Neutrophil (primary cell): ENCODE data around the gene RAB34.

ENCODE experiments used
- H3K27ac ChIP-seq: fragments of 200-600 bp; sonication (generic); 2 replicates; pipeline ENCODE4 v1.5.1; 2016; ENCODE audit warnings: mild to moderate bottlenecking, moderate library complexity
- H3K27me3 ChIP-seq: fragments of 200-600 bp; sonication (generic); 2 replicates; pipeline ENCODE4 v1.6.0; 2016; ENCODE audit warnings: mild to moderate bottlenecking
- H3K36me3 ChIP-seq: fragments of 200-600 bp; sonication (generic); 2 replicates; pipeline ENCODE4 v1.5.1; 2017
- H3K4me1 ChIP-seq, 2 experiments: fragments of 200-600 bp in 1 of 2; sonication (generic) in 1 of 2; 1 replicate in 1 of 2; 2 replicates in 1 of 2; pipeline versions ENCODE4 v1.5.1 to v1.6.1; 2013 to 2016; ENCODE audit warnings: low read depth in 1 of 2, low read length in 1 of 2, mild to moderate bottlenecking in 1 of 2, moderate library complexity in 1 of 2; ENCODE audit not compliant: control insufficient read depth in 1 of 2, insufficient read depth in 1 of 2
- H3K4me3 ChIP-seq, 2 experiments: fragments of 200-600 bp in 1 of 2; sonication (generic) in 1 of 2; 1 replicate in 1 of 2; 2 replicates in 1 of 2; pipeline ENCODE4 v1.5.1; 2013 to 2016; ENCODE audit warnings: low read depth in 1 of 2, low read length in 1 of 2, mild to moderate bottlenecking in 1 of 2, moderate library complexity in 1 of 2
- H3K9me3 ChIP-seq: fragments of 200-600 bp; sonication (generic); 2 replicates; pipeline ENCODE4 v1.5.1; 2016
- TF ChIP-seq, protein P1 (sequence below): fragments of 200-600 bp; sonication (generic); IDR thresholded peaks from 2 replicates; pipeline ENCODE4 v1.5.1; 2016; ENCODE audit warnings: antibody characterized with exemption

The RAB34 gene

DNA sequence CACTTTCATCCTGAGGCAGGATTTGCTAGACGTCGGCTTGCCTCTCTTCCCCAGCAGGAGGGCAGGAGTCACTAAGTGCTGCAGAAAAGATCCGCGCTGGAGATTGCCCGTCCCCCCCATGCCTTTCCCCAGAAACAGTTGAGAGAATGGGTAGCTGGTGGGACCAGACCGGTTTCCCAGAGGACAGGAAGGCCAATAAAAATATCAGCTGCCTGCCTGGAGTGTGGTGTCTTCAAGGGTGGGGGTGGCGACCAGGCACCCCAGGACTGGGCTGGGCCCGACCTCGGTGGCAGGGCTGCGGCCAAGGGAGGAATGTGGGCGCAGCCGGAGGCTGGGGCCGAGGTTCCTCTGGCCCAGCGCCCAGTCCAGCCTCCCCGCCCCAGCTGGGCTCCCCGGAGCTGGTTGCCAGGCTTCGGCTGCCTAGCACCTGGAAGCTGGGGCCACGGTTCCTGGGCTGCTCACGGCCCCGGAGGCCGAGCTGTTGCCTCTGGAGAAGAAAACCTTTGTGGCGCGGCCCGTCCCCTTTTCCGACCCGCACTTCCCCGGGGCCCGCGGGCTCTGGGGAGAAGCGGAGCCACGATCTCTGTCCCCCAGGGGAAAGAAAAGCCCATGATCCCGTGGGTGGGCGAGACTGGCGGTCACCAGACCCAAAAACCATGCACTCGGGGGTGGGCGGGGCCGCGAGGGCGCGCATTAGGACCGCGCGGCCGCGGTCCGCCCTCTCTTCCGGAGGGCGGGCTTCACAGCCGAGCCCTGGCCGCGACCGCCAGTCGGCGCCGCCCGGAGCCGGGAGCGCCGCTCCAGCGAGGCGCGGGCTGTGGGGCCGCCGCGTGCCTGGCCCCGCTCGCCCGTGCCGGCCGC is 25.8 kb upstream of the RAB34 start, which contains the start of gene TRAF4:
TRAF4 (plus strand) TSS at position 769 of the 861 bp plus-strand sequence. CDS start 102 bp downstream, outside the sequence.
- H3K36me3 ChIP-seq, result no peaks in the 10 kb centered on the region
- TF ChIP-seq, protein P1, sequence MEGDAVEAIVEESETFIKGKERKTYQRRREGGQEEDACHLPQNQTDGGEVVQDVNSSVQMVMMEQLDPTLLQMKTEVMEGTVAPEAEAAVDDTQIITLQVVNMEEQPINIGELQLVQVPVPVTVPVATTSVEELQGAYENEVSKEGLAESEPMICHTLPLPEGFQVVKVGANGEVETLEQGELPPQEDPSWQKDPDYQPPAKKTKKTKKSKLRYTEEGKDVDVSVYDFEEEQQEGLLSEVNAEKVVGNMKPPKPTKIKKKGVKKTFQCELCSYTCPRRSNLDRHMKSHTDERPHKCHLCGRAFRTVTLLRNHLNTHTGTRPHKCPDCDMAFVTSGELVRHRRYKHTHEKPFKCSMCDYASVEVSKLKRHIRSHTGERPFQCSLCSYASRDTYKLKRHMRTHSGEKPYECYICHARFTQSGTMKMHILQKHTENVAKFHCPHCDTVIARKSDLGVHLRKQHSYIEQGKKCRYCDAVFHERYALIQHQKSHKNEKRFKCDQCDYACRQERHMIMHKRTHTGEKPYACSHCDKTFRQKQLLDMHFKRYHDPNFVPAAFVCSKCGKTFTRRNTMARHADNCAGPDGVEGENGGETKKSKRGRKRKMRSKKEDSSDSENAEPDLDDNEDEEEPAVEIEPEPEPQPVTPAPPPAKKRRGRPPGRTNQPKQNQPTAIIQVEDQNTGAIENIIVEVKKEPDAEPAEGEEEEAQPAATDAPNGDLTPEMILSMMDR, result no peak
- H3K27me3 ChIP-seq, result peaks cover 55% of the 10 kb centered on the region
- no peaks in the 10 kb centered on the region for H3K9me3 ChIP-seq
- peak within 1 kb of the TSS; percentile 48 for H3K27ac ChIP-seq
- H3K4me3 ChIP-seq, result peak within 1 kb of the TSS; percentile 70 to 97
- peaks cover 27 to 36% of the 10 kb centered on the region in 2 experiments for H3K4me1 ChIP-seq

DNA sequence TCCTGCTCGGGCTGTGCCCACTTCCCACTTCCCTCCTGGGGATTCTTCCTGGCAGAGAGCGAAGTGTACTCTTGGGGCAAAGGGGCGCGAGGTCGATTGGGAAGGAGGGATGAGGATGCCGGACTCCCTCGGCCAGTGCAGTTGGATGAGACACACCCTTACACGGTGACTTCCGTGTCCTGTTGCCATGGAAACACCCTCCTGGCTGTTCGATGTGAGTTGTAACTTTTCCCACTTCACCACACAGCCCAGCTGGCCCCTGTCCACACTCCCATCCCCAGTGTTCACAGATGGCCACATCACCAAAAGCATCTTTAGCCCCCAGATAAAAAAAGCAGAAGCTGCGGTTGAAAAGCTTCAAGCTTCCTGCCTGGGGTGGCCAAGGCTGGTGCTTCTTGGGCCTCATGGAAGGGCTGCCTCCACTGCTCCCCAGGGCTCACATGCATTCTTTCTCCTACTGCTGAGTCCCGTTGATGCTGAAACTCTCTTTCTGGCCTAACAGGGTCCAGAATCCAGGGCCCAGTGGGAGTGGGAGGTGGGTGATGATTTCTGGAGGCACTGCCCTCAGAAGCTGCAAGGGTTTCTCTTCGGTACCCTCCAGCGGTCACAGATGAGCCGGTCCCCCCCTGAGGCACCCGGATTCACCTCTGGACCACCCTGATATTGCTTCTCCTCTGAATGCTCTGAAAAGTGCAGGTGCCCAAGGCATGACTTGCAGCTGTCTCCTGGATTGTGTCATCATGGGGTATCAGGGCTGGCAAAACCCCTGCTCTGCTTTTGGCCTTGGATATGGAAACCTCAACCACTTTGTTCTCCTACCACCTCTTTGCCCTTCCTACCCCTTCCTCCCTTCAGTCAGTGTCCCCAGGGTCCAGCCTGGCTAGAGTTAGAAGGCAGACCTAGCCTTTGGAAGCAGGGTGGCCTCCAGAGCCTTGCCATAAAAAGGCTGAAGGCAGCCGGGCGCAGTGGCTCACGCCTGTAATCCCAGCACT is 24.0 kb upstream of the RAB34 start:
- H3K27me3 ChIP-seq, result peaks cover 45% of the 10 kb centered on the region
- TF ChIP-seq, protein P1, result no peak
- H3K4me3 ChIP-seq, result peak overlapping the region in 1 of 2 experiments; percentile 42
- peak overlapping the region; percentile 39 for H3K27ac ChIP-seq
- H3K9me3 ChIP-seq, result no peaks in the 10 kb centered on the region
- no peaks in the 10 kb centered on the region for H3K36me3 ChIP-seq
- H3K4me1 ChIP-seq, result peaks cover 27 to 36% of the 10 kb centered on the region in 2 experiments

DNA sequence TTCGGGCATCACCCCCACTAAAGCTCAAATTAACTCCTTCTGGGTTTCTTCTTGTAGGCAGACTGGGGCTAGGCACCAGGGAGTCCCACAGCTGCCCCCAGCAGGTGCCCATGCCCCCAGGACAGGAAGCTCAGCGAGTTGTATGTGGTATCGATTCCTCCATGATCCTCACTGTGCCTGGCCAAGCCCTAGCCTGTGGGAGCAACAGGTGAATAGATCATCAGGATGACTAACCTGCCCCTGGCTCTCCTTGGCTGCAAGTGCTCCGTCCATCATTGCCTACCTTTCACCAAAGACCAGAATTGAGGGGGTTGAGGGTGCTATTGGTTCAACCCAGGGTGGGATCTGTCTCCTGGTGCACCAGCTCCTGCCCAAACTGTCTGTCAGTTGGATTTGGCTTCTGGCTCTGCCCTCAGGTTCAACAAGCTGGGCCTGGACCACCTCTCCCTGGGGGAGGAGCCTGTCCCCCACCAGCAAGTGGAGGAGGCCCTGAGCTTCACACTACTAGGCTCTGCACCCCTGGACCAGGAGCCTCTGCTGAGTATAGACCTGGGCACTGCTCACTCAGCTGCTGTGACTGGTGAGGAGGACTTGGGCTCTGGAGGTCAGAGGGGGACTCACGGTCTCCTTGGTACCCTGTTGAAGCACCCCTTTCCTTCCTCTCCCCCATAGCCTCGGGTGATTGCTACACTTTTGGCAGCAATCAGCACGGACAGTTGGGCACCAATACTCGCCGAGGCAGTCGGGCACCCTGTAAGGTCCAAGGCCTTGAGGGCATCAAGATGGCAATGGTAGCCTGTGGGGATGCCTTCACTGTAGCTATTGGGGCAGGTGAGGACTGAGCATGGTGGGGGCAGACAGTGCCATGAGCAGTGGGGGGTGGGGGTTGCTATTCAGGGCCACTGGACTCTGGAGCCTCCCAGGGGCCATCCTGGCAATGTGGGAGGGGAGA is 23.0 kb upstream of the RAB34 start:
- H3K4me3 ChIP-seq, result peak overlapping the region in 1 of 2 experiments; percentile 42
- no peaks in the 10 kb centered on the region for H3K36me3 ChIP-seq
- peaks cover 36% of the 10 kb centered on the region for H3K27me3 ChIP-seq
- no peaks in the 10 kb centered on the region for H3K9me3 ChIP-seq
- H3K27ac ChIP-seq, result no peak overlapping the region
- TF ChIP-seq, protein P1, result no peak
- peaks cover 27 to 36% of the 10 kb centered on the region in 2 experiments for H3K4me1 ChIP-seq

DNA sequence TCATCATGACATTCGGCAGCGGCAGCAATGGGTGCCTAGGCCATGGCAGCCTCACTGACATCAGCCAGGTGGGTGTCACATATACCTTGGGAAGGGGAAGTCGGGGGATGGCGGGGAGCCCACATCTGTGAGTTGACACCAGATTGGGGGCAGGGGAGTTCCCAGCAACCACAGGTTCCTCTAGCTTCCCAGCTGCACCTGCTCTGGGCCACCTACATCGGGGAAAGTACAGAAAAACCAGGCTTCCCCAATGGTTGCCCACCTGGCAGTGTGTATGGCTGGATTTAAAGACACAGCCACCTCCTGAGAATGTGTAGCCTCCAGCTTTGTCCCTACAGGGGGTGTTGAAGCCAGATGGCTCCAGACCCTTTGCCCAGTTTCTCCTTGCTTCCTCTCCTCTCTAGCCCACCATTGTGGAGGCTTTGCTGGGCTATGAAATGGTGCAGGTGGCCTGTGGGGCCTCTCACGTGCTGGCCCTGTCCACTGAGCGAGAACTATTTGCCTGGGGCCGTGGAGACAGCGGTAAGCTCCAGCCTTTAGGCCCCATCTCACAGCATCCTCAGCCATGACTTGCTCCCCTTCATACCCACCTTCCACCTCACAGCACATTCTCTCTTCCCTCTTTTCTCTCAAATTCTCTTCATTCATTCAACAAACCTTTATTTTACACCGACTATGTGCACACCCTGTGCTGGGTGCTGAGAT is 21.2 kb upstream of the RAB34 start:
- Histone ChIP-seq H3K4me1 (peaks cover 18 to 22% of the 10 kb centered on the region in 2 experiments), H3K27me3 (peaks cover 18% of the 10 kb centered on the region), H3K36me3 (no peaks in the 10 kb centered on the region), H3K4me3 (no peak overlapping the region), H3K27ac (no peak overlapping the region), H3K9me3 (no peaks in the 10 kb centered on the region)
- TF ChIP-seq, protein P1, result no peak
